Activated CD4-positive, alpha-beta T cell treated with anti-CD3 and anti-CD28 coated beads, Interleukin-2, amount 50 U/mL, for 16 hours (primary cell): ENCODE measurements around the gene PID1.

ENCODE experiments used
- DNase-seq: peaks from one replicate; pipeline ENCODE4 v3.0.0-alpha.2; 2020

The PID1 gene

GRCh38 chr2:229060147-229060546 is 210.9 kb downstream of the PID1 start:
- DNase-seq = no peak

GRCh38 chr2:229059331-229060033 is 211.6 kb downstream of the PID1 start:
- DNase-seq = no peak

GRCh38 chr2:229057976-229058553 is 213.0 kb downstream of the PID1 start:
- no peak for DNase-seq

GRCh38 chr2:229054311-229054710 is 216.8 kb downstream of the PID1 start:
- no peak for DNase-seq

- DNase-seq = no peak
Measured at GRCh38 chr2:229051798-229052197, 219.3 kb downstream of the PID1 start.

GRCh38 chr2:229050133-229050532 is 221.0 kb downstream of the PID1 start:
- DNase-seq = no peak

GRCh38 chr2:229048134-229048533 is 223.0 kb downstream of the PID1 start:
- DNase-seq = no peak

GRCh38 chr2:229045671-229046070 is 225.4 kb downstream of the PID1 start:
- DNase-seq = no peak

GRCh38 chr2:229044581-229044980 is 226.5 kb downstream of the PID1 start:
- no peak for DNase-seq

- no peak for DNase-seq
Measured at GRCh38 chr2:229043681-229044080, 227.4 kb downstream of the PID1 start.

- DNase-seq = no peak
Measured at GRCh38 chr2:229042349-229042748, 228.7 kb downstream of the PID1 start.

GRCh38 chr2:229041691-229042090 is 229.4 kb downstream of the PID1 start:
- no peak for DNase-seq

- DNase-seq = no peak
Measured at GRCh38 chr2:229037621-229038020, 233.5 kb downstream of the PID1 start.

GRCh38 chr2:229033816-229034215 is 237.3 kb downstream of the PID1 start:
- no peak for DNase-seq

- no peak for DNase-seq
Measured at GRCh38 chr2:229032608-229033234, 238.4 kb downstream of the PID1 start.

- DNase-seq = no peak
Measured at GRCh38 chr2:229027353-229028105, 243.6 kb downstream of the PID1 start.

- DNase-seq = no peak
Measured at GRCh38 chr2:229025653-229026052, 245.4 kb downstream of the PID1 start.

- DNase-seq = no peak
Measured at GRCh38 chr2:229022652-229023051, 248.4 kb downstream of the PID1 start.

- no peak for DNase-seq
Measured at GRCh38 chr2:229022071-229022470, 249.0 kb downstream of the PID1 start.

GRCh38 chr2:229009816-229010215 is 261.3 kb downstream of the PID1 start:
- no peak for DNase-seq

GRCh38 chr2:229003256-229003655 is 267.8 kb downstream of the PID1 start:
- DNase-seq = no peak

GRCh38 chr2:229001196-229001595 is 269.9 kb downstream of the PID1 start:
- DNase-seq = no peak

- no peak for DNase-seq
Measured at GRCh38 chr2:228999326-228999725, 271.8 kb downstream of the PID1 start.

GRCh38 chr2:228988786-228989185 is 282.3 kb downstream of the PID1 start:
- DNase-seq = no peak
